GM23248 (cell line): ENCODE data around the gene PLD1.

Source experiments
- EZH2 ChIP-seq: fragments of 200-600 bp; sonication (generic); IDR thresholded peaks from 2 replicates; pipeline ENCODE4 v1.6.1; 2018; ENCODE audit warnings: antibody characterized with exemption, mild to moderate bottlenecking; ENCODE audit not compliant: insufficient read depth, poor library complexity, severe bottlenecking
- EZH2phosphoT487 ChIP-seq: fragments of 200-600 bp; sonication (generic); IDR thresholded peaks from 2 replicates; pipeline ENCODE4 v1.6.1; 2018; ENCODE audit warnings: antibody characterized with exemption, moderate library complexity, mild to moderate bottlenecking, low read depth; ENCODE audit not compliant: insufficient read depth

- no peak for TF ChIP-seq EZH2
- no peak for TF ChIP-seq EZH2phosphoT487
These were observed 248.5 kb downstream of the PLD1 start for GRCh38 chr3:171561596-171562323.
